SH-SY5Y (cell line): ENCODE measurements around the gene MRPS11.

Experiments used
- GATA2 ChIP-seq: IDR thresholded peaks from 2 replicates; pipeline ENCODE4 v1.6.1; 2011; ENCODE audit warnings: mild to moderate bottlenecking, low read depth, low read length
- GATA3 ChIP-seq: IDR thresholded peaks from 2 replicates; pipeline ENCODE4 v1.6.1; 2011; ENCODE audit warnings: low read depth, mild to moderate bottlenecking, low read length, moderate library complexity

- TF ChIP-seq GATA2, result no peak
- TF ChIP-seq GATA3, result no peak
These were observed 43.7 kb downstream of the MRPS11 start for GRCh38 chr15:88511161-88511560.
